ENCODE measurements around the gene CTSK. TPM values are rescaled to one million over a fixed set of nuclear protein-coding genes. Genes with fewer than 3 reads are reported as not detected.
"Not testable (repeated sequence)": the region's sequence is repeated elsewhere in the genome, so short reads cannot be mapped to it uniquely, and the experiment has no call there.

The CTSK gene
- total and polyA plus RNA-seq, 9 donors: 42.9 to 110 (median 58.3) TPM

DNA sequence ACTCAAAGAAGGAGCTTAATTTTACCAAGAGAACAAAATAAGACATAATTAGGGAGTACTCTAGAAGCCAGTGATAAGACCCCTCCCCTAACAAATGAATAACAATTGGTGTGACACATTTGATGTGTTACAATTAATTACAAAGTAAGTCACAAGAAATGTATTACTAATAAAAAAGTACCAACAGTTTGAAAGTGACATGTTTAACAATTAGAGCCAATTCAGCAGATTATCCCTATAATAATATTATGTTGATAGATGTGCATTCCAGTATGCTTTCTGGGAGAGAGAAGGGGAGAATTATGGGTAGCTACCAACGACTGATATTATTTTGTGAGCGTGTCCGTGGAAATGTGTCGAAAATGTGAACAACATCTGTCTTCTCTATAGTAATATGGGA is 19.1 kb downstream of the CTSK start:
- H3K4me1 ChIP-seq (ENCODE audit: control insufficient read depth, insufficient read depth, low read length): no peaks in the 10 kb centered on the region
- H3K27ac ChIP-seq (ENCODE audit: low read length): no peak overlapping the region

DNA sequence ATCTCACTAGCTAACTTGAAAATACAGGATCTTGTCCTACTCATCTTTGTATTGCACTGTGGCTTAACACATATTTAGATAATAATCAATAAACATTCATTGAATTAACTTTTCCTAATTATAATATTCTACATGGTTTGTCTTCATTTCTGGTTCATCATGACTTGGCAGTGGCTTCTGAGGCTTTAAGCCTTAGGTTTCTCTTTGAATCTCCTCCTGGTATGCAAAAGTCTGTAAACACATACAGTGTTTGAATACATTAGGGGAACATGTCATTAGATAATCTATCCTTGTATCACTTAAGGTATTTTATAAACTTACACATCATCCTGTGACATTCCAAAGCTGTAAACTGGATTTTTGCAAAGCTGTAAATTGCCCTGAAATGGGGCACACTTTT is 20.6 kb downstream of the CTSK start:
- no peak overlapping the region for H3K4me3 ChIP-seq (ENCODE audit: low read length)
- no peak for DNase-seq
- no peaks in the 10 kb centered on the region for H3K27me3 ChIP-seq (ENCODE audit: control insufficient read depth, insufficient read depth, low read length)
- H3K36me3 ChIP-seq (ENCODE audit: control insufficient read depth, insufficient read depth, low read length): no peaks in the 10 kb centered on the region
- H3K27ac ChIP-seq (ENCODE audit: low read length): no peak overlapping the region
- no peaks in the 10 kb centered on the region for H3K9me3 ChIP-seq (replicated peaks; ENCODE audit: control insufficient read depth, low read depth, low read length)
- H3K4me1 ChIP-seq (ENCODE audit: control insufficient read depth, insufficient read depth, low read length): no peaks in the 10 kb centered on the region

More for the DNA sequence above, 19.1 kb downstream of the CTSK start:
- no peak for DNase-seq
- no peaks in the 10 kb centered on the region for H3K27me3 ChIP-seq (ENCODE audit: control insufficient read depth, insufficient read depth, low read length)
- H3K36me3 ChIP-seq (ENCODE audit: control insufficient read depth, insufficient read depth, low read length): no peaks in the 10 kb centered on the region
- H3K4me3 ChIP-seq (ENCODE audit: low read length): no peak overlapping the region
- no CpG with 5 or more reads among the region's 4 CpGs for WGBS (ENCODE audit: insufficient coverage)
- H3K9me3 ChIP-seq (replicated peaks; ENCODE audit: control insufficient read depth, low read depth, low read length): no peaks in the 10 kb centered on the region

DNA sequence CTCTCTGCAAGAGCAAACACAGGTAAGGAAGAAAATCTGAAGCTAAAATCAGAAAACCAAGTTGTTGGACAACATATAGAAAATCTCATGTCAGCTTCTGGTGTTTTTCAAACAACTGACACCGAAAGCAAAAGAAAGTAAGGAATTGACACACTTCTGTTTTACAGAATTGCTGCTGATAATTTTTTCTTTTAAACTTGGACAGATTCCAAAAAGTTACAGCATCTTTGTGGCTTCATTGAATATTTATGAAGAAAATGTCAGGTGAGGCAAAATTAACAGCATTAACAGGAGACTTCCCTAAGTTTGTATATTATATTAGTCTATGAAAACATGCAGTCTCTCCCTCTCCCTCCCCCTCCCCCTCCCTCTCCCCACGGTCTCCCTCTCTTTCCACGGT is 27.6 kb downstream of the CTSK start:
- Histone ChIP-seq H3K36me3 (ENCODE audit: control insufficient read depth, insufficient read depth, low read length) (no peaks in the 10 kb centered on the region), H3K9me3 (replicated peaks; ENCODE audit: control insufficient read depth, low read depth, low read length) (no peaks in the 10 kb centered on the region), H3K27me3 (ENCODE audit: control insufficient read depth, insufficient read depth, low read length) (no peaks in the 10 kb centered on the region), H3K27ac (ENCODE audit: low read length) (no peak overlapping the region), H3K4me1 (ENCODE audit: control insufficient read depth, insufficient read depth, low read length) (no peaks in the 10 kb centered on the region), H3K4me3 (ENCODE audit: low read length) (no peak overlapping the region)
- no CpG with 5 or more reads among the region's 3 CpGs for WGBS (ENCODE audit: insufficient coverage)
- DNase-seq: no peak

DNA sequence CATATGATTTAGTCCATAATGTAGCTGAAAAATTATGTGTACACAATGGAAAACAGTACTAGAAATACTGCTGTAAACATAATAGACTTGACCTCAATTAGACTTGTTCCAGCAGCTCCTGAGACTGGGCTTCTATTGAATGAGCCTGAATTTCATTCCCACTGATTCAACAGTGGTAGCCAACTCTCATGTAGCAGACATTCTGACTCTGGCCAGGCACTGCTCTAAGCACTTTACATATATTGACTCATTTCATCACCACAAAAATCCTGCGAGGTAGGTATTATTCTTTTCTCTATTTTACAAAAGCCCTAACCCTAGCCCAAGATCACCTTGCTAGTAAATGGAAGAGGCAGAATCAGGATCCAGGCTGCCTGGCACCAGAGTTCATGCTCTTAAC is 29.7 kb downstream of the CTSK start:
- DNase-seq: no peak

DNA sequence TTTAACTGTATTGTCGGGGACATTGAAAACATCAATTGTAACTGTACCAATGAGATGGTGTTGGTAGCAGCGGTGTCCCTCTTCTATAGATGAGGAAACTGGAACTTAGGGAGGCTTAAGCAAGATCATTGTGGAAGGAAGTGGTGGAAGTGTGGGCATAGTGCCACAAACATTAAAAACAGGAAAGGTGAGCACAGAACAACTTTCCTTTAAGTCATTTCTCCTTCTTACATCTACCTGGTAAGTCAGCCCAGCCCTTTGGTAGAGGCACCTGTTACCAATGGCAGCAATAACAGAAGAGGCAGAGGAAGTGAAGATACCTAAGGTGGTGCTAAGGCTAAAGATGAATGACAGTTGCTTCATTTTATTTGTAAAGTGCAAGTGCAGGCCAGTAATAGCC is 30.5 kb downstream of the CTSK start:
- H3K27ac ChIP-seq (ENCODE audit: low read length): no peak overlapping the region
- no peak for DNase-seq
- H3K9me3 ChIP-seq (replicated peaks; ENCODE audit: control insufficient read depth, low read depth, low read length): no peaks in the 10 kb centered on the region
- no peak overlapping the region for H3K4me3 ChIP-seq (ENCODE audit: low read length)
- no peaks in the 10 kb centered on the region for H3K27me3 ChIP-seq (ENCODE audit: control insufficient read depth, insufficient read depth, low read length)
- no peaks in the 10 kb centered on the region for H3K36me3 ChIP-seq (ENCODE audit: control insufficient read depth, insufficient read depth, low read length)
- H3K4me1 ChIP-seq (ENCODE audit: control insufficient read depth, insufficient read depth, low read length): no peaks in the 10 kb centered on the region
- 80% methylated on average over 1 of the region's 2 CpGs for WGBS (ENCODE audit: insufficient coverage)

More for the DNA sequence above, 29.7 kb downstream of the CTSK start:
- Histone ChIP-seq H3K4me3 (ENCODE audit: low read length) (no peak overlapping the region), H3K4me1 (ENCODE audit: control insufficient read depth, insufficient read depth, low read length) (no peaks in the 10 kb centered on the region), H3K27ac (ENCODE audit: low read length) (no peak overlapping the region), H3K36me3 (ENCODE audit: control insufficient read depth, insufficient read depth, low read length) (no peaks in the 10 kb centered on the region), H3K9me3 (replicated peaks; ENCODE audit: control insufficient read depth, low read depth, low read length) (no peaks in the 10 kb centered on the region), H3K27me3 (ENCODE audit: control insufficient read depth, insufficient read depth, low read length) (no peaks in the 10 kb centered on the region)
- WGBS (ENCODE audit: insufficient coverage): no CpG with 5 or more reads among the region's 1 CpG

DNA sequence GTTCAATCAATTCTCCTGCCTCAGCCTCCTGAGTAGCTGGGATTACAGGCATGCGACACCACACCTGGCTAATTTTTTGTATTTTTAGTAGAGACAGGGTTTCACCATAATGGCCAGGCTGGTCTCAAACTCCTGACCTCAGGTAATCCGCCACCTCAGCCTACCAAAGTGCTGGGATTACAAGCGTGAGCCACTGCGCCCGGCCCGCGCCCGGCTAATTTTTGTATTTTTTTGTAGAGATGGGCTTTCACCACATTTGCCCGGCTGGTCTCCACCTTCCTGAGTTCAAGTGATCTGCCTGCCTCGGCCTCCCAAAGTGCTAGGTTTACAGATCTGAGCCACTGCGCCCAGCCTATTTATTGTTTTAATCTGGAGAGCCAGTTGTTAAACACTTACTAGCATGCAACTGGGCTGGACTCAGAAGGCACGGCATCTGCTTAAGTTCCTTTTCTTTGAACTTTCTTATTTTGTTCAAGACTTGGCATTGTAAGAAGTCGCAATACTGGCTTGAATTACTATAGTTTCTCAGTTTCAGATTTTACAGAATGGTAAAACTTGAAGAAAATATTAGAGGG is 32.0 kb downstream of the CTSK start:
- H3K36me3 ChIP-seq (ENCODE audit: control insufficient read depth, insufficient read depth, low read length); H3K27me3 ChIP-seq (ENCODE audit: control insufficient read depth, insufficient read depth, low read length); H3K4me3 ChIP-seq (ENCODE audit: low read length); DNase-seq; H3K9me3 ChIP-seq (replicated peaks; ENCODE audit: control insufficient read depth, low read depth, low read length); H3K27ac ChIP-seq (ENCODE audit: low read length); H3K4me1 ChIP-seq (ENCODE audit: control insufficient read depth, insufficient read depth, low read length): not testable (repeated sequence)
- 78% methylated on average over 4 of the region's 13 CpGs for WGBS (ENCODE audit: insufficient coverage)

DNA sequence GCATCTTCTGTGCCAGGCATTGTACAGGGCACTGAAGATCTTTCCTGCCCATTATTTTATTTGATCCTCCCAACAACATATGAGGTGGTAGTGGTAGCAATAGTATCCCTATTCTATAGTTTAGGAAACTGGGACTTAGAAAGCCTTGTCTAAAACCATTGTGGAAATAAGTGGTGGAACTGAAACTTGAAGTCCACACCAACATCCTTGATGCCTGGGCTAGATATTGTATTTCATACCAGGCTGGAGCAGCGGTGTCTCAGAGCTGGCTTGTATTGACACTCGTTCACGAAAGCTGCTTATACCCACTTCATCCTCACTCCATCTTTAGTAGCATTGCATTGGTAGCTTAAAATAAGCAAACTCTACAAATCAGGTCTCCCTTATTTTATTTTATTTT is 32.8 kb downstream of the CTSK start:
- WGBS (ENCODE audit: insufficient coverage): no CpG with 5 or more reads among the region's 3 CpGs
- Histone ChIP-seq H3K27me3 (ENCODE audit: control insufficient read depth, insufficient read depth, low read length) (no peaks in the 10 kb centered on the region), H3K4me1 (ENCODE audit: control insufficient read depth, insufficient read depth, low read length) (no peaks in the 10 kb centered on the region), H3K36me3 (ENCODE audit: control insufficient read depth, insufficient read depth, low read length) (no peaks in the 10 kb centered on the region), H3K4me3 (ENCODE audit: low read length) (no peak overlapping the region), H3K9me3 (replicated peaks; ENCODE audit: control insufficient read depth, low read depth, low read length) (no peaks in the 10 kb centered on the region), H3K27ac (ENCODE audit: low read length) (no peak overlapping the region)
- no peak for DNase-seq

DNA sequence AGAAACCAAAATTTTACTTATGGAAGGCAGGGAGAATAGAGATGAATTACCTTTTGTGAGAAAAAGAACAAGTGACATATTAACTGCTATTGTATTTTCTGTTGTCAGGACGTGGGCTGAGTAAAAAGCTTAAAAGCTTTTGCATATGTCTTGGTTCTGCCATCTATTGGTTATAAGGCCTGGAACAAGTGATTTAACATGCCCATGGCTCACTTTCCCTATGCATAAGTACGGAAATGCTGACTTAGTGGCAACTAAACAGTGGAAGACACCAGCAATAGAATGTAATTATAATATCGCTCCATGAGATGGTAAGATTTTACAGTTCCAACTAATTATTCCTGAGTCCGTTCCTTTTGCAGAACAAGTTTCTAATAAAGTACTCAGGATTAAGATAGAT is 35.7 kb downstream of the CTSK start:
- no peaks in the 10 kb centered on the region for H3K9me3 ChIP-seq (replicated peaks; ENCODE audit: control insufficient read depth, low read depth, low read length)
- no peaks in the 10 kb centered on the region for H3K4me1 ChIP-seq (ENCODE audit: control insufficient read depth, insufficient read depth, low read length)
- no peaks in the 10 kb centered on the region for H3K36me3 ChIP-seq (ENCODE audit: control insufficient read depth, insufficient read depth, low read length)
- no peak overlapping the region for H3K27ac ChIP-seq (ENCODE audit: low read length)
- no peaks in the 10 kb centered on the region for H3K27me3 ChIP-seq (ENCODE audit: control insufficient read depth, insufficient read depth, low read length)
- WGBS (ENCODE audit: insufficient coverage): 17% methylated on average over 1 of the region's 4 CpGs
- DNase-seq: peak; percentile 59
- no peak overlapping the region for H3K4me3 ChIP-seq (ENCODE audit: low read length)

DNA sequence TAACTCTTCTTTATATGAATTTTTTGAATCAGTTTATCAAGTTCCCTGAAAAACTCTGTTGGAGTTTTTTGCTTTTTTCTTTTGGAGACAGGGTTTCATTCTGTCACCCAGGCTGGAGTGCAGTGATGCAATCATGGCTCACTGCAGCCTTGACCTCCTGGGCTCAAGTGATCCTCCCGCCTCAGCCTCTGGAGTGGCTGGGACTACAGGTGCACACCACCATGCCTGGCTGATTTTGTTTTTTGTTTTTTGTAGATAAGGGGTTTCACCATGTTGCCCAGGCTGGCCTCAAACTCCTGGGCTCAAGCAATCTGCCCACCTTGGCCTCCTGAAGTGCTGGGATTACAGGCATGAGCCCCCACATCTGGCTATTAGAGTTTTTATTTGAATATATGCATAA is 40.4 kb downstream of the CTSK start:
- DNase-seq; H3K4me3 ChIP-seq (ENCODE audit: low read length); H3K9me3 ChIP-seq (replicated peaks; ENCODE audit: control insufficient read depth, low read depth, low read length); H3K27me3 ChIP-seq (ENCODE audit: control insufficient read depth, insufficient read depth, low read length); H3K27ac ChIP-seq (ENCODE audit: low read length); H3K36me3 ChIP-seq (ENCODE audit: control insufficient read depth, insufficient read depth, low read length); H3K4me1 ChIP-seq (ENCODE audit: control insufficient read depth, insufficient read depth, low read length): not testable (repeated sequence)
- 86% methylated on average over 1 of the region's 1 CpG for WGBS (ENCODE audit: insufficient coverage)

DNA sequence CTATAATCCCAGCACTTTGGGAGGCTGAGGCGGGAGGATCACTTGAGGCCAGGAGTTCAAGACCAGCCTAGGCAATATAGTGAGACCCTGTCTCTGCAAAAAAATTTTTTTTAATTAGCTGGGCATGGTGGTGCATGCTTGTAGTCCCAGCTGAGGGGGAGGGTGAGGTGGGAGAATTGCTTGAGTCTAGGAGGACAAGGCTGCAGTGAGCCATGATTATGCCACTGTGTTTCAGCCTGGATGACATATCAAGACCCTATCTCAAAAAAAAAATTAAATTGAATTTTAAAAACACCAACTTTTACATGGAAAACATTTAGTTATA is 42.1 kb downstream of the CTSK start:
- WGBS (ENCODE audit: insufficient coverage): 100% methylated on average over 1 of the region's 1 CpG
- DNase-seq; H3K4me1 ChIP-seq (ENCODE audit: control insufficient read depth, insufficient read depth, low read length); H3K27me3 ChIP-seq (ENCODE audit: control insufficient read depth, insufficient read depth, low read length); H3K4me3 ChIP-seq (ENCODE audit: low read length); H3K36me3 ChIP-seq (ENCODE audit: control insufficient read depth, insufficient read depth, low read length); H3K9me3 ChIP-seq (replicated peaks; ENCODE audit: control insufficient read depth, low read depth, low read length): not testable (repeated sequence)
- peak overlapping the region; percentile 82 for H3K27ac ChIP-seq (ENCODE audit: low read length)

DNA sequence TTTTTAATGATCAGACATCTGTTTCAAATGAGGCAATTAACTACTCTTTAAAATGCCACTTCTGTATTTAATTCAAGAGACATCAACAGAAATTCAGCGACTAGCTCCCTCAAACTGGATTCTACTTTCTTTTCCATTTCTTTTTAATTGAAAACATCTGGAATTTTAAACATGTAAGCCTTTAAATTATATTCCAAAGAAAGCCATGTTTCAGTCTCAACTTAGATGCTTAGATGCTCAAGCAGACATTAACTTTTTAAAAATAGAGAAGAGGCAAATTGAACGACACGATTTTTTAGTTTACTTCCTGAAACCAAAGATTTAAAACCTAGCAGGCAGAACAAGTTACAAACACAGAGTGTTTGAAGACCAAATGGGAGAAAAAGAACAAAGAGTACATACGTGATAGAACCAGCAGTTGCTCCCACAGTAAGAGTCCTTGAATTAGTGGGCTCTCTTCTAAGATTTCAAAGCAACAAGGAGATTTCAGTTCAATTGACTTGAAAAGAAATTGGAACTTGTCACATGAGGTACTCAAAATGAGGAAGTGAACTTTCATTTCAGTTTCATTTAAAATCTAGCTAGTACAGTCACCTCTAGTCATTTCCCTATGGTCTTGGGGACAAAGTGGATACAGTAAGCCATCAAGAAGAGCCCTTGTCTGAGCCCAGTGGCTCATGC is 42.6 kb downstream of the CTSK start, which contains the start of gene CTSS:
TSS of gene CTSS (minus strand) at position 483 of the 681 bp plus-strand sequence. CDS start 1,015 bp downstream, outside the sequence.
- 0% methylated on average over 1 of the region's 4 CpGs for WGBS (ENCODE audit: insufficient coverage)
- Histone ChIP-seq H3K9me3 (replicated peaks; ENCODE audit: control insufficient read depth, low read depth, low read length) (peaks cover 2% of the 10 kb centered on the region), H3K27ac (ENCODE audit: low read length) (peak within 1 kb of the TSS; percentile 82), H3K4me1 (ENCODE audit: control insufficient read depth, insufficient read depth, low read length) (peaks cover 3% of the 10 kb centered on the region), H3K36me3 (ENCODE audit: control insufficient read depth, insufficient read depth, low read length) (no peaks in the 10 kb centered on the region), H3K4me3 (ENCODE audit: low read length) (peak within 1 kb of the TSS; percentile 9), H3K27me3 (ENCODE audit: control insufficient read depth, insufficient read depth, low read length) (no peaks in the 10 kb centered on the region)
- DNase-seq: peak; percentile 59
